Natural killer cell (primary cell): ENCODE data around the gene POU2F1. TPM values are rescaled to one million over a fixed set of nuclear protein-coding genes. Genes with fewer than 3 reads are reported as not detected.
A peak's percentile ranks its signal among the peaks of the same experiment; 100 is the strongest.

Source experiments
- ATAC-seq, 3 donors: fragments of 150-1000 bp in 2 of 3; fragments of 200-7000 bp in 1 of 3; cut with Tn5 transposase; 1 replicate in 1 of 3; 2 replicates in 2 of 3; pipeline ENCODE4 v1.10.0; 2021; ENCODE audit warnings: mild to moderate bottlenecking in 2 of 3, moderate library complexity in 2 of 3
- DNase-seq, 2 donors: peaks; one replicate each; pipeline versions ENCODE4 v3.0.0 to v3.0.0-alpha.2; 2013 to 2021; ENCODE audit warnings: mixed read lengths in 1 of 2
- H3K27ac ChIP-seq: one replicate; pipeline ENCODE4 v1.5.1; 2013; ENCODE audit warnings: mild to moderate bottlenecking, low read length
- H3K27me3 ChIP-seq: one replicate; pipeline ENCODE4 v1.6.1; 2013; ENCODE audit warnings: low read length; ENCODE audit not compliant: control insufficient read depth, insufficient read depth
- H3K36me3 ChIP-seq: one replicate; pipeline ENCODE4 v1.6.1; 2013; ENCODE audit warnings: low read length; ENCODE audit not compliant: control insufficient read depth, insufficient read depth
- H3K4me1 ChIP-seq: one replicate; pipeline ENCODE4 v1.6.1; 2013; ENCODE audit warnings: low read length; ENCODE audit not compliant: control insufficient read depth, insufficient read depth
- H3K4me3 ChIP-seq: one replicate; pipeline ENCODE4 v1.5.1; 2013; ENCODE audit warnings: low read length
- H3K9me3 ChIP-seq: one replicate; pipeline ENCODE4 v1.6.1; 2013; ENCODE audit warnings: low read length; ENCODE audit not compliant: control insufficient read depth, insufficient read depth
- H3K27ac Mint-ChIP-seq, 2 donors: one replicate each; pipeline ENCODE4 v1.8.0; 2022; ENCODE audit warnings: mild to moderate bottlenecking in 2 of 2, mixed read lengths in 2 of 2, moderate library complexity in 1 of 2
- H3K27me3 Mint-ChIP-seq, 2 donors: one replicate each; pipeline ENCODE4 v1.8.0; 2022; ENCODE audit warnings: low read depth in 2 of 2, mixed read lengths in 2 of 2
- H3K36me3 Mint-ChIP-seq: one replicate; pipeline ENCODE4 v1.8.0; 2022; ENCODE audit warnings: mixed read lengths
- H3K4me1 Mint-ChIP-seq, 2 donors: one replicate each; pipeline ENCODE4 v1.8.0; 2022; ENCODE audit warnings: mixed read lengths in 2 of 2
- H3K4me3 Mint-ChIP-seq: one replicate; pipeline ENCODE4 v1.8.0; 2022; ENCODE audit warnings: mild to moderate bottlenecking, moderate library complexity, mixed read lengths
- H3K9me3 Mint-ChIP-seq, 2 donors: one replicate each; pipeline ENCODE4 v1.8.0; 2022; ENCODE audit warnings: mixed read lengths in 2 of 2
- WGBS: methylation state at CpG from one replicate; pipeline ENCODE4 v1.1.7; 2013; ENCODE audit warnings: missing lambda C conversion rate; ENCODE audit not compliant: insufficient coverage; 5-methylcytosine and 5-hydroxymethylcytosine counted together
- intact Hi-C: fragments of 100-400 bp; cut with micrococcal nuclease; formaldehyde crosslinking; loops from one replicate; pipeline ENCODE4 v1.14.2; 2022
- total RNA-seq, 4 donors: library from RNA; stranded (reverse); fragments of 120-200 nt in 1 of 4; gene quantifications; one replicate each; pipeline versions ENCODE4 v1.2.3 to v1.2.4, GENCODE V29; 2013 to 2022
- TF ChIP-seq, protein P1 (sequence below): fragments of 200-600 bp; IDR thresholded peaks from one replicate; pipeline ENCODE4 v1.8.0; 2022; ENCODE audit warnings: antibody characterized with exemption

POU2F1 gene
- total RNA-seq, 3 donors from 2014 or later (not counting 1 experiment from before 2014, with no cell fraction given): 39.8 to 44.6 (median 40.9) TPM

DNA sequence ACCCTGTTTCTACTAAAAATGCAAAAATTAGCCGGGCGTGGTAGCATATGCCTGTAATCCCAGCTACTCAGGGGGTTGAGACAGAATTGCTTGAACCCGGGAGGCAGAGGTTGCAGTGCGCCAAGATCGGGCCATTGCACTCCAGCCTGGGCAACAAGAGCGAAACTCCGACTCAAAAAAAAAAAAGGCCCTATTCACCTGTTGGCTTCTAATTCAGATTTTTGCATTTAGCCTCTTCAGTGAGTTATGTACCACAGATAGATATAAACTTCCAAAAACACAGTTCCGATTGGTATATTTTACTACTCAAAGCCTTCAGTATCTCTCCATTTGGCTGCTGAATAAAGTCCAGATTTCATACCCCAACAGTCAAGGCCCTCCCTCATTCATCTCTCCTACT is 42.7 kb downstream of the POU2F1 start:
- no peak overlapping the region for H3K4me3 Mint-ChIP-seq
- peaks cover 6 to 8% of the 10 kb centered on the region in 2 donors for H3K4me1 Mint-ChIP-seq
- H3K27me3 Mint-ChIP-seq: no peaks in the 10 kb centered on the region
- H3K36me3 Mint-ChIP-seq: no peaks in the 10 kb centered on the region
- Histone ChIP-seq H3K27ac (no peak overlapping the region), H3K4me3 (no peak overlapping the region), H3K27me3 (no peaks in the 10 kb centered on the region), H3K36me3 (no peaks in the 10 kb centered on the region), H3K9me3 (no peaks in the 10 kb centered on the region), H3K4me1 (peaks cover 4% of the 10 kb centered on the region)
- no peaks in the 10 kb centered on the region for H3K9me3 Mint-ChIP-seq
- WGBS: 98% methylated on average over 8 of the region's 8 CpGs
- DNase-seq: no peak
- no peak for ATAC-seq
- no peak overlapping the region for H3K27ac Mint-ChIP-seq
- TF ChIP-seq, protein P1, sequence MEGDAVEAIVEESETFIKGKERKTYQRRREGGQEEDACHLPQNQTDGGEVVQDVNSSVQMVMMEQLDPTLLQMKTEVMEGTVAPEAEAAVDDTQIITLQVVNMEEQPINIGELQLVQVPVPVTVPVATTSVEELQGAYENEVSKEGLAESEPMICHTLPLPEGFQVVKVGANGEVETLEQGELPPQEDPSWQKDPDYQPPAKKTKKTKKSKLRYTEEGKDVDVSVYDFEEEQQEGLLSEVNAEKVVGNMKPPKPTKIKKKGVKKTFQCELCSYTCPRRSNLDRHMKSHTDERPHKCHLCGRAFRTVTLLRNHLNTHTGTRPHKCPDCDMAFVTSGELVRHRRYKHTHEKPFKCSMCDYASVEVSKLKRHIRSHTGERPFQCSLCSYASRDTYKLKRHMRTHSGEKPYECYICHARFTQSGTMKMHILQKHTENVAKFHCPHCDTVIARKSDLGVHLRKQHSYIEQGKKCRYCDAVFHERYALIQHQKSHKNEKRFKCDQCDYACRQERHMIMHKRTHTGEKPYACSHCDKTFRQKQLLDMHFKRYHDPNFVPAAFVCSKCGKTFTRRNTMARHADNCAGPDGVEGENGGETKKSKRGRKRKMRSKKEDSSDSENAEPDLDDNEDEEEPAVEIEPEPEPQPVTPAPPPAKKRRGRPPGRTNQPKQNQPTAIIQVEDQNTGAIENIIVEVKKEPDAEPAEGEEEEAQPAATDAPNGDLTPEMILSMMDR: no peak
- intact Hi-C loops: no loop called here

DNA sequence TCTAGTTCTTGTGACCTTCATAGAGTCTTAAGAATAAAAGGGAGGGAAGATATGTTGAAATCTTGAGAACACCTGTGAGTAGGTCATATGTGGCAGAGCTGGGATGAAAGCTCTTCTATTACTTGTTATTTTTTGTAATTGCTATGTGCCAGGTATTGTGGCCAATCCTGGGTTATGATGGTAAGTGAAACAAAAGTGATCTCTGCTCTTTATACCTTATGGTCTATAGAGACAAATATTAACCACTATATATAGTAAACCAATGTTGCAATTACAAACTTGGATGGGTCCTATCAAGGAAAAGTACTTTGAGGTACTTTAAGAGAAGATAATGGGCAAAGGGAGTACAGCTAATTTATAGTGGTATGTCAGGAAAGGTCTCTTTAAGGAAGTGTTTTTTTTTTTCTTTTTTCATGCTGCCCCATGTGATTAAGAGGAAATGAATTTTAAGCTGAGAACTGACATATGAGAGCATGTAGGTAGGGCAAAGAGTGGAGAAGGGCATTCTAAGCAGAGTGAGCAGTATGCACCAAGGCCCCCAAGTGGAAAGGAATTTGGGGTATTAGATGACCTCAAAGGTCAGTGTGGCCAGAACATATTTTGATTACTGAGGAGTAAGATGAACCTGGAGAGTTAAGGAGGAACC is 43.3 kb downstream of the POU2F1 start:
- H3K9me3 Mint-ChIP-seq: no peaks in the 10 kb centered on the region
- H3K27ac ChIP-seq: no peak overlapping the region
- DNase-seq: peak in 1 of 2 donors; percentile 32
- ATAC-seq: peak in 2 of 3 donors; percentile 15 to 30
- no peaks in the 10 kb centered on the region for H3K9me3 ChIP-seq
- no peaks in the 10 kb centered on the region for H3K27me3 ChIP-seq
- no peak overlapping the region for H3K4me3 ChIP-seq
- intact Hi-C loops: no loop called here
- no peaks in the 10 kb centered on the region for H3K27me3 Mint-ChIP-seq
- no peak overlapping the region for H3K4me3 Mint-ChIP-seq
- peaks cover 6 to 14% of the 10 kb centered on the region in 2 donors for H3K4me1 Mint-ChIP-seq
- TF ChIP-seq, protein P1: no peak
- H3K36me3 ChIP-seq: no peaks in the 10 kb centered on the region
- H3K27ac Mint-ChIP-seq: no peak overlapping the region
- no peaks in the 10 kb centered on the region for H3K36me3 Mint-ChIP-seq
- H3K4me1 ChIP-seq: peaks cover 4% of the 10 kb centered on the region

DNA sequence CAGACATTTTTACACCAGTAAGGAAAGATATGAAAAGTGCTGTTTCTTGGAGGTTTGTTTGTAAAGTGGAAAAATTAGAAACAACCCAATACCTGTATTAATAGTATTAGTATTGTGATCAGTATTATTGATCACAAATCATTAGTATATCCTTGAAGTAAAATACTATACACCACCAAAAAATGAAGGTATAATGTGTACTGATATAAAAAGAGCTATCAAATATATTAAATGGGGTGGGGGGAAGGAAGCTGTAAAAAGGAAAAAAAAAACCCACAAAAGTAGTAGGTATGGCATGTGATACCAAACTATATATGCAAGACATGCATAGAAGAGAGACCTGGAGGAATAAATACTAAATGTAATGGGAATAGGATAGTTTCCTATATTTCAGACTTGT is 46.3 kb downstream of the POU2F1 start:
- Histone ChIP-seq H3K36me3 (no peaks in the 10 kb centered on the region), H3K27ac (no peak overlapping the region), H3K4me1 (peaks cover 4% of the 10 kb centered on the region), H3K27me3 (no peaks in the 10 kb centered on the region), H3K4me3 (no peak overlapping the region), H3K9me3 (no peaks in the 10 kb centered on the region)
- Mint-ChIP-seq H3K9me3 (no peaks in the 10 kb centered on the region), H3K27me3 (no peaks in the 10 kb centered on the region), H3K4me3 (no peak overlapping the region), H3K36me3 (no peaks in the 10 kb centered on the region), H3K4me1 (peaks cover 5 to 11% of the 10 kb centered on the region in 2 donors), H3K27ac (peak overlapping the region in 1 of 2 donors; percentile 8)
- TF ChIP-seq, protein P1: no peak
- intact Hi-C loops: loop anchor here (5.0 kb wide), 2 partner anchors 175 to 265 kb away; no protein-coding TSS in a partner anchor
- DNase-seq: no peak
- no peak for ATAC-seq

DNA sequence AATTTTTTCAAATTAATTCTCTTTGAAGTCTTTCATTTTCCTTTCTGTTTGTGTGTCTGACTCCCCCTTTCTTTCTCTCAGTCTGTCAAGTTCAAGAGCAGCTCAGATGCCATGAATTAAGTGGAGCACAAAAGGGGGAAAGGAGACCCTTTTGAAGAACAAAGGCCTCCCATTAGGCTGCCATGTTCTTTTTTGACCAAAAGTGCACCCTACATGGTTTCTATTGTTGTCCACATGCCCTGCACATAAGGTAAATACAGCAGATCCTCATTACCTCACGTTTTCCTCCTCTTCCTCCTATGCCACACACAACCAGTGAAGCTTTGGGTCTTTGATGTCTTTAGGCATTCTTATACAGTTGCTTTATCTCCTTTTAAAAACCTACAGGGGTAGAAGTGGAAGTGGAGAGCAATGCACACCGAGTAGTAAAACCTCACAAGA is 47.7 kb downstream of the POU2F1 start:
- 71% methylated on average over 2 of the region's 2 CpGs for WGBS
- Mint-ChIP-seq H3K27ac (peak overlapping the region; percentile 52 to 54), H3K4me1 (peaks cover 11 to 14% of the 10 kb centered on the region in 2 donors), H3K9me3 (no peaks in the 10 kb centered on the region), H3K4me3 (no peak overlapping the region), H3K36me3 (no peaks in the 10 kb centered on the region), H3K27me3 (no peaks in the 10 kb centered on the region)
- intact Hi-C loops: loop anchor here (5.0 kb wide), 2 partner anchors 174 to 264 kb away; no protein-coding TSS in a partner anchor
- DNase-seq: no peak
- H3K4me1 ChIP-seq: peaks cover 4% of the 10 kb centered on the region
- no peaks in the 10 kb centered on the region for H3K27me3 ChIP-seq
- H3K4me3 ChIP-seq: no peak overlapping the region
- H3K9me3 ChIP-seq: no peaks in the 10 kb centered on the region
- H3K36me3 ChIP-seq: no peaks in the 10 kb centered on the region
- H3K27ac ChIP-seq: no peak overlapping the region
- ATAC-seq: no peak
- TF ChIP-seq, protein P1: no peak
